Mucosa of descending colon (tissue), 3 donors: ENCODE results near the gene SOWAHC. TPM values are rescaled to one million over a fixed set of nuclear protein-coding genes. Genes with fewer than 3 reads are reported as not detected.
"Not testable (repeated sequence)": the region's sequence is repeated elsewhere in the genome, so short reads cannot be mapped to it uniquely, and the experiment has no call there.

Experiments used
- ATAC-seq: fragments of 200-7000 bp; cut with Tn5 transposase; one replicate; pipeline ENCODE4 v1.9.1; 2020; ENCODE audit warnings: mild to moderate bottlenecking, moderate library complexity
- DNase-seq, 3 donors: peaks; one replicate each; pipeline ENCODE4 v3.0.0-alpha.2; 2020
- H3K36me3 ChIP-seq: fragments of 200-600 bp; one replicate; pipeline ENCODE4 v1.8.0; 2021; ENCODE audit warnings: low read depth, mild to moderate bottlenecking
- H3K4me1 ChIP-seq: fragments of 200-600 bp; one replicate; pipeline ENCODE4 v1.8.0; 2021; ENCODE audit warnings: low read depth, mild to moderate bottlenecking
- H3K4me3 ChIP-seq: fragments of 200-600 bp; one replicate; pipeline ENCODE4 v1.8.0; 2021; ENCODE audit warnings: mild to moderate bottlenecking
- H3K9me3 ChIP-seq: fragments of 200-600 bp; one replicate; pipeline ENCODE4 v1.8.0; 2021; ENCODE audit warnings: mild to moderate bottlenecking
- CTCF ChIP-seq: fragments of 200-600 bp; IDR thresholded peaks from one replicate; pipeline ENCODE4 v1.8.0; 2022; ENCODE audit warnings: antibody characterized with exemption, mild to moderate bottlenecking
- intact Hi-C, 2 donors: fragments of 100-400 bp; cut with DNase I in 1 of 2; cut with micrococcal nuclease in 1 of 2; formaldehyde crosslinking; loops; one replicate each; pipeline versions ENCODE4 v1.11.0 to v1.11.1; 2022; cut with DNase I, micrococcal nuclease
- total RNA-seq, 3 donors: library from RNA; stranded (reverse); fragmentation: NEBNext Ultra II Directional in 2 of 3; extraction: Animal tissue kit (Norgen Biotek cat#: 25700) in 2 of 3; gene quantifications; one replicate each; pipeline versions ENCODE4 v1.2.1 to v1.2.4, GENCODE V29; 2021 to 2023
- donor health status: DM: no; HTN: no; CAD: no; lungs with moderate emphysema.
- donor health status: DM: no; HTN: no; CAD: no.
- donor health status: DM: no; HTN: yes; CAD: no.

The SOWAHC gene
- total RNA-seq, 3 donors from 2014 or later, result 30.2 to 44.0 (median 35.8) TPM

- DNase-seq (no peak), ATAC-seq (no peak)
- peaks cover 8% of the 10 kb centered on the region for H3K4me1 ChIP-seq
- H3K36me3 ChIP-seq, result no peaks in the 10 kb centered on the region
- no peak for TF ChIP-seq CTCF
- intact Hi-C loops, result no loop called here
- H3K4me3 ChIP-seq, result no peak overlapping the region
- H3K9me3 ChIP-seq, result no peaks in the 10 kb centered on the region
Measured at GRCh38 chr2:109623297-109623696, 9.1 kb downstream of the SOWAHC start.

GRCh38 chr2:109623923-109624322 is 9.8 kb downstream of the SOWAHC start:
- TF ChIP-seq CTCF, result no peak
- DNase-seq (no peak), ATAC-seq (no peak)
- H3K36me3 ChIP-seq, result no peaks in the 10 kb centered on the region
- H3K4me3 ChIP-seq, result no peak overlapping the region
- peaks cover 8% of the 10 kb centered on the region for H3K4me1 ChIP-seq
- no peaks in the 10 kb centered on the region for H3K9me3 ChIP-seq
- intact Hi-C loops, result no loop called here

GRCh38 chr2:109624339-109624738 is 10.2 kb downstream of the SOWAHC start:
- H3K36me3 ChIP-seq, result no peaks in the 10 kb centered on the region
- ATAC-seq, result no peak
- intact Hi-C loops, result no loop called here

GRCh38 chr2:109628321-109628720 is 14.2 kb downstream of the SOWAHC start:
- ATAC-seq, result not testable (repeated sequence)

More at GRCh38 chr2:109624339-109624738, 10.2 kb downstream of the SOWAHC start:
- H3K4me1 ChIP-seq, result peaks cover 5% of the 10 kb centered on the region
- no peak for DNase-seq
- no peaks in the 10 kb centered on the region for H3K9me3 ChIP-seq
- no peak overlapping the region for H3K4me3 ChIP-seq
- TF ChIP-seq CTCF, result no peak

GRCh38 chr2:109629867-109630266 is 15.7 kb downstream of the SOWAHC start:
- DNase-seq (no peak), ATAC-seq (no peak)
- Histone ChIP-seq H3K4me1 (no peaks in the 10 kb centered on the region), H3K4me3 (no peak overlapping the region), H3K9me3 (no peaks in the 10 kb centered on the region), H3K36me3 (no peaks in the 10 kb centered on the region)
- intact Hi-C loops, result no loop called here
- no peak for TF ChIP-seq CTCF

More at GRCh38 chr2:109628321-109628720, 14.2 kb downstream of the SOWAHC start:
- H3K36me3 ChIP-seq, intact Hi-C loops, H3K9me3 ChIP-seq, H3K4me1 ChIP-seq, DNase-seq, H3K4me3 ChIP-seq: not testable (repeated sequence)

GRCh38 chr2:109630441-109631430 is 16.6 kb downstream of the SOWAHC start:
- DNase-seq (no peak), ATAC-seq (peak; percentile 73)
- no peak for TF ChIP-seq CTCF
- H3K36me3 ChIP-seq, result no peaks in the 10 kb centered on the region
- intact Hi-C loops, result no loop called here
- H3K4me1 ChIP-seq, result no peaks in the 10 kb centered on the region
- H3K9me3 ChIP-seq, result no peaks in the 10 kb centered on the region
- H3K4me3 ChIP-seq, result no peak overlapping the region
